Neural cell (in vitro differentiated cells): ENCODE measurements around the gene TBP. TPM values are rescaled to one million over a fixed set of nuclear protein-coding genes. Genes with fewer than 3 reads are reported as not detected.

ENCODE experiments used
- H2AFZ ChIP-seq: fragments of 200-600, 300-800 bp; sonication (generic), shearing (Covaris generic); 2 replicates; pipeline ENCODE4 v1.6.0; 2014; ENCODE audit warnings: low read depth, mild to moderate bottlenecking, antibody characterized with exemption, low read length, moderate library complexity
- H3F3A ChIP-seq: fragments of 200-600 bp; shearing (Covaris generic); 2 replicates; pipeline ENCODE4 v1.6.1; 2016; ENCODE audit warnings: mild to moderate bottlenecking, moderate library complexity, mixed read lengths, antibody characterized with exemption, low read length; ENCODE audit not compliant: insufficient read depth, poor library complexity, severe bottlenecking
- H3K27ac ChIP-seq: fragments of 200-600, 300-800 bp; sonication (generic), shearing (Covaris generic); 2 replicates; pipeline ENCODE4 v1.5.1; 2014; ENCODE audit warnings: mild to moderate bottlenecking, low read length, moderate library complexity
- H3K27me3 ChIP-seq: fragments of 300-800, 200-600 bp; sonication (generic), shearing (Covaris generic); 2 replicates; pipeline ENCODE4 v1.6.0; 2014; ENCODE audit warnings: mild to moderate bottlenecking, low read depth, low read length, moderate library complexity; ENCODE audit not compliant: insufficient read depth
- H3K36me3 ChIP-seq: fragments of 300-800, 200-600 bp; sonication (generic), shearing (Covaris generic); 2 replicates; pipeline ENCODE4 v1.5.1; 2014; ENCODE audit warnings: mild to moderate bottlenecking, antibody characterized with exemption, low read length, moderate library complexity; ENCODE audit not compliant: insufficient read depth
- H3K4me2 ChIP-seq: fragments of 300-800, 200-600 bp; sonication (generic), shearing (Covaris generic); 2 replicates; pipeline ENCODE4 v1.6.0; 2014; ENCODE audit warnings: mild to moderate bottlenecking, low read length
- H3K4me3 ChIP-seq: fragments of 300-800, 200-600 bp; sonication (generic), shearing (Covaris generic); 2 replicates; pipeline ENCODE4 v1.5.1; 2014; ENCODE audit warnings: mild to moderate bottlenecking, low read length, moderate library complexity
- H3K79me2 ChIP-seq: fragments of 200-600 bp; shearing (Covaris generic); replicated peaks from 2 replicates; pipeline ENCODE4 v1.6.0; 2014; ENCODE audit warnings: mild to moderate bottlenecking, low read length, moderate library complexity; ENCODE audit not compliant: insufficient read depth
- H3K9ac ChIP-seq: fragments of 300-800, 200-600 bp; sonication (generic), shearing (Covaris generic); 2 replicates; pipeline ENCODE4 v1.6.1; 2016; ENCODE audit warnings: mild to moderate bottlenecking, low read length, mixed read lengths
- H3K9me2 ChIP-seq: fragments of 200-600 bp; shearing (Covaris generic); 2 replicates; pipeline ENCODE4 v1.6.1; 2016; ENCODE audit warnings: mild to moderate bottlenecking, low read length, mixed read lengths; ENCODE audit not compliant: insufficient read depth
- H3K9me3 ChIP-seq: fragments of 200-600, 300-800 bp; sonication (generic), shearing (Covaris generic); 2 replicates; pipeline ENCODE4 v1.6.1; 2016; ENCODE audit warnings: mild to moderate bottlenecking, mixed run types, low read length, moderate library complexity, mixed read lengths
- H4K20me1 ChIP-seq: fragments of 200-600 bp; shearing (Covaris generic); 2 replicates; pipeline ENCODE4 v1.6.1; 2016; ENCODE audit warnings: mild to moderate bottlenecking, mixed run types; ENCODE audit not compliant: insufficient read depth
- EP300 ChIP-seq: fragments of 450-650 bp; conservative IDR thresholded peaks from 2 replicates; pipeline ENCODE4 v1.6.1; 2014; ENCODE audit warnings: antibody characterized with exemption, mild to moderate bottlenecking, moderate library complexity; ENCODE audit not compliant: poor library complexity, severe bottlenecking
- EZH2 ChIP-seq: fragments of 200-600, 300-800 bp; shearing (Covaris generic), sonication (generic); IDR thresholded peaks from 2 replicates; pipeline ENCODE4 v1.6.1; 2014; ENCODE audit warnings: antibody characterized with exemption, low read length, borderline replicate concordance, mild to moderate bottlenecking; ENCODE audit not compliant: insufficient read depth, poor library complexity, severe bottlenecking
- POLR2AphosphoS5 ChIP-seq: IDR thresholded peaks from 2 replicates; pipeline ENCODE4 v1.6.1; 2012
- RAD21 ChIP-seq: fragments of 450-650 bp; conservative IDR thresholded peaks from 2 replicates; pipeline ENCODE4 v1.6.1; 2014; ENCODE audit warnings: antibody characterized with exemption, mild to moderate bottlenecking, moderate library complexity
- SMC3 ChIP-seq: fragments of 450-650 bp; conservative IDR thresholded peaks from 2 replicates; pipeline ENCODE4 v1.6.1; 2014; ENCODE audit warnings: antibody characterized with exemption, mild to moderate bottlenecking, moderate library complexity; ENCODE audit not compliant: poor library complexity
- polyA plus RNA-seq: library from polyadenylated mRNA; depleted of rRNA; stranded (reverse); fragments of >200 nt; gene quantifications from 2 replicates; pipeline ENCODE4 v1.2.3, GENCODE V29; 2014
- TF ChIP-seq, protein P1 (sequence below): fragments of 450-650 bp; IDR thresholded peaks from 2 replicates; pipeline ENCODE4 v1.5.1; 2014; ENCODE audit warnings: antibody characterized with exemption, mild to moderate bottlenecking, moderate library complexity; ENCODE audit not compliant: poor library complexity, severe bottlenecking

TBP gene
- polyA plus RNA-seq, 1 donor from 2014 or later, result 30.2 TPM

DNA sequence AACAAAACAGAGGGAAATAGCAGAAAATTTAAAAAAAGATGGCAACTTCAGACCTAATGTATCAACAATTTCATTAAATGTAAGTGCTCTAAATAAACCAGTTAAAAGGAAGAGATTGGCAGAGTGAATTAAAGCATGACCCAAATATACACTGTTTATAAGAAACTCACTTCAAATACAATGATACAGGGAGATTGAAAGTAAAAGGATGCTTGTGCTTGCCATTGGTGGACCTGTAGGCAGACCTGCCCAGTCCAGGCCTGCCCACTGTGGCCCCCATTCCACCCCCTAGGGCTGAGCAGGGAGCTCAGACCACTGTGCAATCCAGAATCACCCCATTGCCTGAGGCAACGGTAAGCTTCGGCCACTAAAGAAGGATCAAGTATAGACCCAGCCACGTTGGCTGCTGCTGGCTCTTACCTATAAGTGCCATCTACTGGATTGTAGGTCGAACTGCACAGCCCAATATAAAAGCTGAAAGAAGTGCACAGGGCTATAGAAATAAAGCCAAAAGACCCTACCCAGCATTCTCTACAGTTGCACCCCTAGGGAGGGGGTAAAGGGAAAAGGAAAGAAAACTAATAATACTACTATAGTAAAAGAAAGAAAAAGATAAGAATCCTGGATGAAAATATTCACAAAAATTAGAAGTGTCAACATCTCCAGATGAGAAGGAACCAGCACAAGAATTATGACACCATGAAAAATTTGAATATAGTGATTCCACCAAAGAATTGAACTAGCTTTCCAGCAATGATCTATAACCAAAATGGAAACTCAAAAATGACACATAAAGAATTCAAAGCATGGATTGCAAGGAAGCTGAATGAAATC lies 37.2 kb upstream of the TBP start:
- H3K4me2 ChIP-seq, result no peak overlapping the region
- no peaks in the 10 kb centered on the region for H3K79me2 ChIP-seq
- no peaks in the 10 kb centered on the region for H4K20me1 ChIP-seq
- TF ChIP-seq, protein P1, sequence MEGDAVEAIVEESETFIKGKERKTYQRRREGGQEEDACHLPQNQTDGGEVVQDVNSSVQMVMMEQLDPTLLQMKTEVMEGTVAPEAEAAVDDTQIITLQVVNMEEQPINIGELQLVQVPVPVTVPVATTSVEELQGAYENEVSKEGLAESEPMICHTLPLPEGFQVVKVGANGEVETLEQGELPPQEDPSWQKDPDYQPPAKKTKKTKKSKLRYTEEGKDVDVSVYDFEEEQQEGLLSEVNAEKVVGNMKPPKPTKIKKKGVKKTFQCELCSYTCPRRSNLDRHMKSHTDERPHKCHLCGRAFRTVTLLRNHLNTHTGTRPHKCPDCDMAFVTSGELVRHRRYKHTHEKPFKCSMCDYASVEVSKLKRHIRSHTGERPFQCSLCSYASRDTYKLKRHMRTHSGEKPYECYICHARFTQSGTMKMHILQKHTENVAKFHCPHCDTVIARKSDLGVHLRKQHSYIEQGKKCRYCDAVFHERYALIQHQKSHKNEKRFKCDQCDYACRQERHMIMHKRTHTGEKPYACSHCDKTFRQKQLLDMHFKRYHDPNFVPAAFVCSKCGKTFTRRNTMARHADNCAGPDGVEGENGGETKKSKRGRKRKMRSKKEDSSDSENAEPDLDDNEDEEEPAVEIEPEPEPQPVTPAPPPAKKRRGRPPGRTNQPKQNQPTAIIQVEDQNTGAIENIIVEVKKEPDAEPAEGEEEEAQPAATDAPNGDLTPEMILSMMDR, result peak; percentile 74
- TF ChIP-seq RAD21 (peak; percentile 76), POLR2AphosphoS5 (no peak), SMC3 (peak; percentile 81)
- H3K27ac ChIP-seq, result no peak overlapping the region
- H3K27me3 ChIP-seq, result no peaks in the 10 kb centered on the region
- H3K9me2 ChIP-seq, result no peaks in the 10 kb centered on the region
- H3F3A ChIP-seq, result no peaks in the 10 kb centered on the region
- H3K36me3 ChIP-seq, result no peaks in the 10 kb centered on the region
- no peak overlapping the region for H3K4me3 ChIP-seq
- no peak overlapping the region for H2AFZ ChIP-seq
- no peak overlapping the region for H3K9ac ChIP-seq
- H3K9me3 ChIP-seq, result no peaks in the 10 kb centered on the region

DNA sequence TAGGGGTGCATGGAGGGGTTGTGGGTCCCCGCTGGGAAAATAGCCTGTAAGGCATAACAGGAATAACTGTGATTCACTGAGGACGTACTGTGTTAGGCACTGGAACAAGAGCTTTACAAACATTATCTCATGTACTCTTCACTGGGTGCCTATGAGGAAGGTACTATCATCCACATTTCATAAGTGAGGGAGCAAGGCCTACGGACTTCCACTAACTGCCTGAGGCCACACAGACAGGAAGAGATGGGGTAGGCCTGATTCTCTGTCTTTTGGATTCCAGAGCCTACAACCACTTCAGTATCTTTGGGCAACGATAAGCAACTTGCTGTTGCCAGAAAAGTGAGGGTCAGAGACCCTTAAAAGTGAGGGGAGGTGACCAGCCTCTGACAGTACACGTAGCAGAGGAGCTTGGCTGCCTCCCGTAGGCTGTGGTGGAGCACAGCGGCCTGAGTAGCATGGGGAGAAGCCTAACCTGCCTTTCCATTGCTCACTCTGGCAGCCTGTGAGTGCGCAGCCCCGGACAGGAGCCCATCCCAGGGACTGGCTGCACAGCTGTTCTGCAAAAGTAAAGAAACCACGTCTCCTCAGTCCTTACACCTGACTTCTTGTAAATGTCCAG lies 31.5 kb upstream of the TBP start:
- Histone ChIP-seq H4K20me1 (no peaks in the 10 kb centered on the region), H3K79me2 (no peaks in the 10 kb centered on the region), H3F3A (no peaks in the 10 kb centered on the region), H3K9me3 (no peaks in the 10 kb centered on the region), H3K4me3 (no peak overlapping the region), H3K36me3 (no peaks in the 10 kb centered on the region), H3K9ac (no peak overlapping the region), H3K9me2 (no peaks in the 10 kb centered on the region), H3K27me3 (no peaks in the 10 kb centered on the region), H3K4me2 (no peak overlapping the region), H2AFZ (no peak overlapping the region), H3K27ac (no peak overlapping the region)
- TF ChIP-seq, protein P1, result peak; percentile 34
- TF ChIP-seq RAD21, result peak; percentile 35
- no peak for TF ChIP-seq EP300
- no peak for TF ChIP-seq EZH2
